Transverse colon (tissue), 4 donors: ENCODE measurements around the gene HINT2. TPM values are rescaled to one million over a fixed set of nuclear protein-coding genes. Genes with fewer than 3 reads are reported as not detected.

Source experiments
- DNase-seq: peaks from one replicate; pipeline ENCODE4 v3.0.0-alpha.2; 2019
- H3K27ac ChIP-seq, 4 donors: fragments of 200-600 bp; sonication (generic); 2 replicates each; pipeline ENCODE4 v1.5.1; 2016 to 2018; ENCODE audit warnings: inconsistent platforms in 4 of 4
- H3K27me3 ChIP-seq: fragments of 200-600 bp; sonication (generic); 2 replicates; pipeline ENCODE4 v1.5.1; 2017; ENCODE audit warnings: inconsistent platforms
- H3K36me3 ChIP-seq, 4 donors: fragments of 200-600 bp; sonication (generic); 2 replicates each; pipeline ENCODE4 v1.5.1; 2017 to 2019; ENCODE audit warnings: inconsistent platforms in 4 of 4
- H3K4me1 ChIP-seq, 4 donors: fragments of 200-600 bp; sonication (generic); 2 replicates each; pipeline ENCODE4 v1.5.1; 2017 to 2020; ENCODE audit warnings: inconsistent platforms in 4 of 4
- H3K4me3 ChIP-seq, 4 donors: fragments of 200-600 bp; sonication (generic); 1 replicate in 1 of 4; 2 replicates in 3 of 4; pipeline versions ENCODE4 v1.5.1 to v1.6.1; 2017 to 2019; ENCODE audit warnings: inconsistent platforms in 4 of 4
- H3K9me3 ChIP-seq, 2 donors: fragments of 200-600 bp; sonication (generic); 2 replicates each; pipeline ENCODE4 v1.5.1; 2017 to 2019; ENCODE audit warnings: inconsistent platforms in 2 of 2
- EP300 ChIP-seq: sonication (generic); formaldehyde crosslinking; IDR thresholded peaks from one replicate; pipeline ENCODE4 v1.6.1; 2017; ENCODE audit warnings: antibody characterized with exemption, low read depth
- POLR2A ChIP-seq: fragments of 450-650 bp; IDR thresholded peaks from one replicate; pipeline ENCODE4 v1.6.1; 2016; ENCODE audit warnings: antibody characterized with exemption, mild to moderate bottlenecking, moderate library complexity
- POLR2AphosphoS5 ChIP-seq, 3 donors: sonication (generic); formaldehyde crosslinking; IDR thresholded peaks; one replicate each; pipeline ENCODE4 v1.6.1; 2016; ENCODE audit warnings: antibody characterized with exemption in 3 of 3
- WGBS, 2 donors: methylation state at CpG; one replicate each; pipeline ENCODE4 v1.1.5; 2018; ENCODE audit warnings: low coverage in 1 of 2; 5-methylcytosine and 5-hydroxymethylcytosine counted together
- in situ Hi-C, 4 donors: fragments of 200-750 bp; cut with MboI; loops; one replicate each; pipeline versions ENCODE4 v1.15.0 to v1.15.1; 2017; ENCODE audit warnings: low sequenced_read_pairs in 3 of 4, low pct_ligation_motif_present in 1 of 4, low pct_unique_long_range_greater_than_20kb in 1 of 4
- intact Hi-C: fragments of 100-400 bp; cut with DNase I; formaldehyde crosslinking; loops from one replicate; pipeline ENCODE4 v1.15.1; 2023; ENCODE audit warnings: low total_unique reads
- total RNA-seq, 4 donors: library from RNA; depleted of rRNA; stranded (reverse); fragments of >200 nt; gene quantifications; one replicate each; pipeline ENCODE4 v1.1.0, GENCODE V29; 2016
- TF ChIP-seq, protein P1 (sequence below), 5 experiments: fragments of 200-600 bp in 3 of 5; fragments of 450-650 bp in 2 of 5; sonication (generic) in 3 of 5; IDR thresholded peaks; 1 replicate in 2 of 5; 2 replicates in 3 of 5; pipeline ENCODE4 v1.5.1; 2016 to 2017; ENCODE audit warnings: antibody characterized with exemption in 5 of 5, inconsistent platforms in 3 of 5, mild to moderate bottlenecking in 2 of 5, moderate library complexity in 1 of 5

Gene HINT2
- total RNA-seq, 4 donors from 2014 or later, result 16.8 to 58.0 (median 38.9) TPM

DNA sequence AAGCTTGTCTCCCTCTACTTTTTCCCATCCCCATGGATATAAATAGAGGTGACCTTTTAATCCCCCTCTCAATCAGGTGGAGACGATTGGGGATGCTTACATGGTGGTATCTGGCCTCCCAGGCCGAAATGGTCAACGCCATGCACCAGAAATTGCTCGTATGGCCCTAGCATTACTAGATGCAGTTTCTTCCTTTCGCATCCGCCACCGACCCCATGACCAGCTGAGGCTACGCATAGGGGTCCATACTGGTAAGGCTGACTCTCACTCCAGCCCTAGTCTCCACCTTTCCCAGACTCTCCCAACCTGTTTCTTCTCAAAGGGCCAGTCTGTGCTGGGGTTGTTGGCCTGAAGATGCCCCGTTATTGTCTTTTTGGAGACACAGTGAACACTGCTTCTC, 6.4 kb downstream of the HINT2 start:
- DNase-seq, result no peak
- TF ChIP-seq POLR2AphosphoS5 (IDR thresholded peaks at IDR 0.05) (no peak), POLR2A (no peak), EP300 (no peak)
- TF ChIP-seq, protein P1, sequence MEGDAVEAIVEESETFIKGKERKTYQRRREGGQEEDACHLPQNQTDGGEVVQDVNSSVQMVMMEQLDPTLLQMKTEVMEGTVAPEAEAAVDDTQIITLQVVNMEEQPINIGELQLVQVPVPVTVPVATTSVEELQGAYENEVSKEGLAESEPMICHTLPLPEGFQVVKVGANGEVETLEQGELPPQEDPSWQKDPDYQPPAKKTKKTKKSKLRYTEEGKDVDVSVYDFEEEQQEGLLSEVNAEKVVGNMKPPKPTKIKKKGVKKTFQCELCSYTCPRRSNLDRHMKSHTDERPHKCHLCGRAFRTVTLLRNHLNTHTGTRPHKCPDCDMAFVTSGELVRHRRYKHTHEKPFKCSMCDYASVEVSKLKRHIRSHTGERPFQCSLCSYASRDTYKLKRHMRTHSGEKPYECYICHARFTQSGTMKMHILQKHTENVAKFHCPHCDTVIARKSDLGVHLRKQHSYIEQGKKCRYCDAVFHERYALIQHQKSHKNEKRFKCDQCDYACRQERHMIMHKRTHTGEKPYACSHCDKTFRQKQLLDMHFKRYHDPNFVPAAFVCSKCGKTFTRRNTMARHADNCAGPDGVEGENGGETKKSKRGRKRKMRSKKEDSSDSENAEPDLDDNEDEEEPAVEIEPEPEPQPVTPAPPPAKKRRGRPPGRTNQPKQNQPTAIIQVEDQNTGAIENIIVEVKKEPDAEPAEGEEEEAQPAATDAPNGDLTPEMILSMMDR (IDR thresholded peaks at IDR 0.05), result no peak
- no peaks in the 10 kb centered on the region for H3K9me3 ChIP-seq
- 88 to 96% methylated on average over 6 to 9 of the region's 9 CpGs for WGBS, 2 donors
- no peak overlapping the region for H3K27ac ChIP-seq
- in situ Hi-C loops, result no loop called here
- no peaks in the 10 kb centered on the region for H3K27me3 ChIP-seq
- H3K4me1 ChIP-seq, result peaks cover 12 to 23% (median 20%) of the 10 kb centered on the region in 4 donors
- intact Hi-C loops, result no loop called here
- H3K4me3 ChIP-seq, result no peak overlapping the region
- H3K36me3 ChIP-seq, result peaks cover 0 to 17% (median 0%) of the 10 kb centered on the region in 4 donors

DNA sequence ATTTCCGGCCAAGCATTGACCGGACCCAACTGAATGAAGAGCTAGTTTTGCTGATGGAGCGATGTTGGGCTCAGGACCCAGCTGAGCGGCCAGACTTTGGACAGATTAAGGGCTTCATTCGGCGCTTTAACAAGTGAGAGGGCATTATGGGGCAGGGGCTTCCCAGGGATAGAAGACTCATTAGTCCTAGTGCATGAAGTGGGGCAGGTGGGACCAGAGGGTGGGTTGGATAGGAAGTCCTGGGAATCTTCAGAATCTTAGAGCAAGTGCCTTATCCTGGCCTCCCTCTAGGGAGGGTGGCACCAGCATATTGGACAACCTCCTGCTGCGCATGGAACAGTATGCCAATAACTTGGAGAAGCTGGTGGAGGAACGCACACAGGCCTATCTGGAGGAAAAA, 8.7 kb downstream of the HINT2 start:
- no peak overlapping the region for H3K4me3 ChIP-seq
- intact Hi-C loops (no loop called here), in situ Hi-C loops (no loop called here)
- no peak overlapping the region for H3K27ac ChIP-seq
- peaks cover 0 to 3% (median 1%) of the 10 kb centered on the region in 4 donors for H3K4me1 ChIP-seq
- H3K36me3 ChIP-seq, result peaks cover 0 to 17% (median 0%) of the 10 kb centered on the region in 4 donors
- no peaks in the 10 kb centered on the region for H3K27me3 ChIP-seq
- WGBS, 2 donors, result 99 to 100% methylated on average over 4 to 8 of the region's 8 CpGs
- TF ChIP-seq POLR2A (no peak), POLR2AphosphoS5 (IDR thresholded peaks at IDR 0.05) (no peak), EP300 (no peak)
- TF ChIP-seq, protein P1 (IDR thresholded peaks at IDR 0.05), result no peak
- DNase-seq, result no peak
- no peaks in the 10 kb centered on the region for H3K9me3 ChIP-seq

- intact Hi-C loops (no loop called here), in situ Hi-C loops (no loop called here)
- Histone ChIP-seq H3K27ac (no peak overlapping the region), H3K9me3 (no peaks in the 10 kb centered on the region), H3K4me3 (no peak overlapping the region), H3K27me3 (no peaks in the 10 kb centered on the region), H3K36me3 (peaks cover 0 to 6% (median 0%) of the 10 kb centered on the region in 4 donors), H3K4me1 (no peaks in the 10 kb centered on the region)
- DNase-seq, result no peak
- TF ChIP-seq POLR2AphosphoS5 (IDR thresholded peaks at IDR 0.05) (no peak), POLR2A (no peak), EP300 (no peak)
- TF ChIP-seq, protein P1 (IDR thresholded peaks at IDR 0.05), result no peak
- 88 to 89% methylated on average over 6 to 13 of the region's 13 CpGs for WGBS, 2 donors
Observed at GRCh38 chr9:35801328-35802128, 13.3 kb downstream of the HINT2 start.

DNA sequence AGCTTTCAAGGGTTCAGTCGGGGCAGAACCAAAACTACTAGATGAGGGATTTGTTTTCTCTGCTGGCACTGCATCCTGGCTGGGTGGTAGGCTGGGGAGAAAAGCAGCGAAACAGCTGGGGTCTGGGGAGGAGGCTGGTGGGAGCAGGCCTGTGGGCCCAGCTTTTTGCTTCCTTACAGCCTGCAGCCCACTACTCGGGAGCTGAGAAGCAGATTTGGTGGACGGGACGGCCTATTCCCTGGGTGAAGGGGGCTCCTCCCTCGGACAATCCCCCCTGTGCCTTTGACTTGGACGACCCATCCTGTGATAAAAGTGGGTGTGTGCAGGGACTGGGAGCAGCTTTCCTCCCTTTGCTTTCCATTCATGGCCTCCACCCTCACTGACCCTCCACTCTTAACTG, 14.3 kb downstream of the HINT2 start:
- 82 to 90% methylated on average over 2 to 7 of the region's 7 CpGs for WGBS, 2 donors
- DNase-seq, result no peak
- TF ChIP-seq, protein P1 (IDR thresholded peaks at IDR 0.05), result no peak
- no peak for TF ChIP-seq POLR2A
- TF ChIP-seq EP300, result no peak
- no peak for TF ChIP-seq POLR2AphosphoS5 (IDR thresholded peaks at IDR 0.05)
- Histone ChIP-seq H3K9me3 (no peaks in the 10 kb centered on the region), H3K4me3 (no peak overlapping the region), H3K4me1 (no peaks in the 10 kb centered on the region), H3K36me3 (no peaks in the 10 kb centered on the region), H3K27me3 (no peaks in the 10 kb centered on the region), H3K27ac (no peak overlapping the region)
- intact Hi-C loops, result no loop called here
- in situ Hi-C loops, result no loop called here
